ENCODE measurements around the gene MSRB1.

The MSRB1 gene

GRCh38 chr16:1961651-1962067 is 18.7 kb upstream of the MSRB1 start:
- TF ChIP-seq ZBTB7A (IDR thresholded peaks at IDR 0.05; ENCODE audit: low read depth) (no peak), CEBPB (IDR thresholded peaks at IDR 0.05) (no peak), FOXM1 (IDR thresholded peaks at IDR 0.05; ENCODE audit: borderline replicate concordance, low read depth) (no peak), EP300 (IDR thresholded peaks at IDR 0.05; ENCODE audit: borderline replicate concordance) (no peak), RAD21 (IDR thresholded peaks at IDR 0.05; ENCODE audit: low read depth) (no peak), EGR1 (IDR thresholded peaks at IDR 0.05) (no peak), MAX (IDR thresholded peaks at IDR 0.05) (no peak), TAF1 (IDR thresholded peaks at IDR 0.05; ENCODE audit: low read depth) (no peak), YY1 (IDR thresholded peaks at IDR 0.05; ENCODE audit: low read depth) (no peak), CREB1 (IDR thresholded peaks at IDR 0.05; ENCODE audit: low read depth) (no peak), NFIC (IDR thresholded peaks at IDR 0.05) (no peak), TEAD4 (IDR thresholded peaks at IDR 0.05) (no peak), TCF12 (IDR thresholded peaks at IDR 0.05; ENCODE audit: low read depth) (no peak)
- TF ChIP-seq, protein P1, sequence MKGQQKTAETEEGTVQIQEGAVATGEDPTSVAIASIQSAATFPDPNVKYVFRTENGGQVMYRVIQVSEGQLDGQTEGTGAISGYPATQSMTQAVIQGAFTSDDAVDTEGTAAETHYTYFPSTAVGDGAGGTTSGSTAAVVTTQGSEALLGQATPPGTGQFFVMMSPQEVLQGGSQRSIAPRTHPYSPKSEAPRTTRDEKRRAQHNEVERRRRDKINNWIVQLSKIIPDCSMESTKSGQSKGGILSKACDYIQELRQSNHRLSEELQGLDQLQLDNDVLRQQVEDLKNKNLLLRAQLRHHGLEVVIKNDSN (IDR thresholded peaks at IDR 0.05), result no peak
- TF ChIP-seq, protein P2, sequence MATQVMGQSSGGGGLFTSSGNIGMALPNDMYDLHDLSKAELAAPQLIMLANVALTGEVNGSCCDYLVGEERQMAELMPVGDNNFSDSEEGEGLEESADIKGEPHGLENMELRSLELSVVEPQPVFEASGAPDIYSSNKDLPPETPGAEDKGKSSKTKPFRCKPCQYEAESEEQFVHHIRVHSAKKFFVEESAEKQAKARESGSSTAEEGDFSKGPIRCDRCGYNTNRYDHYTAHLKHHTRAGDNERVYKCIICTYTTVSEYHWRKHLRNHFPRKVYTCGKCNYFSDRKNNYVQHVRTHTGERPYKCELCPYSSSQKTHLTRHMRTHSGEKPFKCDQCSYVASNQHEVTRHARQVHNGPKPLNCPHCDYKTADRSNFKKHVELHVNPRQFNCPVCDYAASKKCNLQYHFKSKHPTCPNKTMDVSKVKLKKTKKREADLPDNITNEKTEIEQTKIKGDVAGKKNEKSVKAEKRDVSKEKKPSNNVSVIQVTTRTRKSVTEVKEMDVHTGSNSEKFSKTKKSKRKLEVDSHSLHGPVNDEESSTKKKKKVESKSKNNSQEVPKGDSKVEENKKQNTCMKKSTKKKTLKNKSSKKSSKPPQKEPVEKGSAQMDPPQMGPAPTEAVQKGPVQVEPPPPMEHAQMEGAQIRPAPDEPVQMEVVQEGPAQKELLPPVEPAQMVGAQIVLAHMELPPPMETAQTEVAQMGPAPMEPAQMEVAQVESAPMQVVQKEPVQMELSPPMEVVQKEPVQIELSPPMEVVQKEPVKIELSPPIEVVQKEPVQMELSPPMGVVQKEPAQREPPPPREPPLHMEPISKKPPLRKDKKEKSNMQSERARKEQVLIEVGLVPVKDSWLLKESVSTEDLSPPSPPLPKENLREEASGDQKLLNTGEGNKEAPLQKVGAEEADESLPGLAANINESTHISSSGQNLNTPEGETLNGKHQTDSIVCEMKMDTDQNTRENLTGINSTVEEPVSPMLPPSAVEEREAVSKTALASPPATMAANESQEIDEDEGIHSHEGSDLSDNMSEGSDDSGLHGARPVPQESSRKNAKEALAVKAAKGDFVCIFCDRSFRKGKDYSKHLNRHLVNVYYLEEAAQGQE (IDR thresholded peaks at IDR 0.05; ENCODE audit: low read depth), result no peak

DNA sequence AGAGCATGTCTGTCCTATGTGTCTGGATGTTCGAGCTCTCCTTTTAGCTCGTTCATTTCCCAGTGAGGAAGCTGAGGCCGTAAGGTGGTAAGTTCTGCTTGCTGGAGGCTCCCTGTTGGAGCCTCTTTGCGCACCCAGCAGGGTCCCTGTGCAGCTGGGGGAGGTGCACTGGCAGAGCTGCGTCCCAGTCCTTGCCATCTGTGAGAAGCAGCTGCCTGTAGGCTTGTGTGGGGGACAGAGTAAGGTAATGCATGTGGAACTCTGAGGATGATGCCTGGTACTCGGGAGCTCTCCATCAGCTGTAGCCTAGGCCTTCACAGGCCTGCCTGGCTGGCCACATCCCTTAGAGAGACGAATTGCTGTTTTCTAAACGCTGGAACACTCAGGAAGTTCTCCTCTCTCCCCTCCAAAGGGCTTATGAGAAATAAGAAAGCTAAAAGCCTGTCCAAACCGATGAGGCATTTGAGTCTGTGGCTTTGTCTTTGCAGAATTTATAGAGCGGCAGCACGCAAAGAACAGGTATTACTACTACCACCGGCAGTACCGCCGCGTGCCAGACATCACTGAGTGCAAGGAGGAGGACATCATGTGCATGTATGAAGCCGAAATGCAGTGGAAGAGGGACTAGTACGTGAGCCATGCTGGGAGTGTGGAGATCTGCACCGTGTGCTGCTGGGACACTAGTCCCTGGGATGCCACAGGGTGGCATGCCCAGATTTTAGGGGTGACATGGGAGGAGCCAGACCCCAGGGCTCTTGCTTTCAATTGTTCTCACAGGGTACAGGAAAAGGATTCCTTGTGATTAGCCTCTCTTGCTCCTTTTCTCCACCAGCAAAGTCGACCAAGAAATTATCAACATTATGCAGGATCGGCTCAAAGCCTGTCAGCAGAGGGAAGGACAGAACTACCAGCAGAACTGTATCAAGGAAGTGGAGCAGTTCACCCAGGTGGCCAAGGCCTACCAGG is 17.9 kb upstream of the MSRB1 start:
- peak; percentile 48; the same call in 1 of the 2 replicates for TF ChIP-seq MAX (IDR thresholded peaks at IDR 0.05)
- no peak for TF ChIP-seq YY1 (IDR thresholded peaks at IDR 0.05; ENCODE audit: low read depth)
- no peak for TF ChIP-seq CREB1 (IDR thresholded peaks at IDR 0.05; ENCODE audit: low read depth)
- TF ChIP-seq FOXM1 (IDR thresholded peaks at IDR 0.05; ENCODE audit: borderline replicate concordance, low read depth), result no peak
- no peak for TF ChIP-seq EGR1 (IDR thresholded peaks at IDR 0.05)
- TF ChIP-seq, protein P2 (IDR thresholded peaks at IDR 0.05; ENCODE audit: low read depth), result no peak
- TF ChIP-seq ZBTB7A (IDR thresholded peaks at IDR 0.05; ENCODE audit: low read depth), result no peak
- no peak for TF ChIP-seq NFIC (IDR thresholded peaks at IDR 0.05)
- no peak for TF ChIP-seq EP300 (IDR thresholded peaks at IDR 0.05; ENCODE audit: borderline replicate concordance)
- TF ChIP-seq, protein P1 (IDR thresholded peaks at IDR 0.05), result peak; percentile 34
- TF ChIP-seq TCF12 (IDR thresholded peaks at IDR 0.05; ENCODE audit: low read depth), result 0 out of 2 replicates have a peak, but pooled peaks have one; percentile 34
- TF ChIP-seq CEBPB (IDR thresholded peaks at IDR 0.05), result no peak
- no peak for TF ChIP-seq RAD21 (IDR thresholded peaks at IDR 0.05; ENCODE audit: low read depth)
- no peak for TF ChIP-seq TAF1 (IDR thresholded peaks at IDR 0.05; ENCODE audit: low read depth)
- TF ChIP-seq TEAD4 (IDR thresholded peaks at IDR 0.05), result peak; percentile 11

GRCh38 chr16:1959269-1960039 is 16.5 kb upstream of the MSRB1 start, which contains the start of gene NDUFB10:
NDUFB10 (plus strand) TSS chr16:1959538; CDS start chr16:1959625, 87 bp downstream.
- TF ChIP-seq TAF1 (IDR thresholded peaks at IDR 0.05; ENCODE audit: low read depth), result peak; percentile 83
- TF ChIP-seq CREB1 (IDR thresholded peaks at IDR 0.05; ENCODE audit: low read depth), result no peak
- no peak for TF ChIP-seq FOXM1 (IDR thresholded peaks at IDR 0.05; ENCODE audit: borderline replicate concordance, low read depth)
- TF ChIP-seq MAX (IDR thresholded peaks at IDR 0.05), result peak; percentile 68; the same call in 1 of the 2 replicates
- TF ChIP-seq ZBTB7A (IDR thresholded peaks at IDR 0.05; ENCODE audit: low read depth), result peak; percentile 68; the same call in 1 of the 2 replicates
- no peak for TF ChIP-seq NFIC (IDR thresholded peaks at IDR 0.05)
- TF ChIP-seq, protein P2 (IDR thresholded peaks at IDR 0.05; ENCODE audit: low read depth), result no peak
- no peak for TF ChIP-seq EGR1 (IDR thresholded peaks at IDR 0.05)
- peak; percentile 80 for TF ChIP-seq YY1 (IDR thresholded peaks at IDR 0.05; ENCODE audit: low read depth)
- TF ChIP-seq TCF12 (IDR thresholded peaks at IDR 0.05; ENCODE audit: low read depth), result 0 out of 2 replicates have a peak, but pooled peaks have one; percentile 31

Data from Ishikawa (cell line).